GM18858 (cell line): ENCODE data around the gene PLCB2.

Experiments
- ATAC-seq: cut with Tn5 transposase; IDR thresholded peaks from one replicate; pipeline ENCODE4 v1.9.1; 2021; ENCODE audit not compliant: unreplicated experiment

PLCB2 gene

DNA sequence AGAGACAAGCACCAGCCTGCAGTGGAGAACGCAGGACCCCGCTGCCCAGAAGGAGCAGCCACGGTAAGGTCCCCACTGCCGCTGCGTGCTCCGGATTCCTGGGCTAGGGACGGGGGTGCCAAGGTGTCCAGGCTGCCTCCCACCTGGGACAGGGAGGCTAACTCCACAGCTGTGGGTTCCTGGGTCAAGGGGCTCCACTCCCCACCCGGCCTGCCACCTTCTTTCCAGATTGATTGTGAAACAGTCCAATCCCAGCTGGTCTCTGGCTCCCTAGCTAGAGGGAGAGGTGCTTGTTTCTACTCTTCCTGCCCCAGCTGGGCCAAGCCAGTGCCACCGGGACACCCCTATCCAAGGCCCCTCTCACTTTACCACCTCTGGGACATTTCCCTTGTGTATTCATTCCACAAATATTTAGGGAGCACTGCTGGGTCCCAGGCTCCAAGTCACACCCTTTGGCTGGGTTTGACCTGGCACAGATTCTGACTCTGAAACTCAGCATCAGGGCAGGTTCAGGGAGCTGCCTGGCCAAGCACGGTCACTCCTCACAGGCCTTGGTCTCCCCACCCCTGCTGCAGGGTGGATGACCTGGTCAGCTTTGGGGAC, 67.0 kb downstream of the PLCB2 start:
- no peak for ATAC-seq

DNA sequence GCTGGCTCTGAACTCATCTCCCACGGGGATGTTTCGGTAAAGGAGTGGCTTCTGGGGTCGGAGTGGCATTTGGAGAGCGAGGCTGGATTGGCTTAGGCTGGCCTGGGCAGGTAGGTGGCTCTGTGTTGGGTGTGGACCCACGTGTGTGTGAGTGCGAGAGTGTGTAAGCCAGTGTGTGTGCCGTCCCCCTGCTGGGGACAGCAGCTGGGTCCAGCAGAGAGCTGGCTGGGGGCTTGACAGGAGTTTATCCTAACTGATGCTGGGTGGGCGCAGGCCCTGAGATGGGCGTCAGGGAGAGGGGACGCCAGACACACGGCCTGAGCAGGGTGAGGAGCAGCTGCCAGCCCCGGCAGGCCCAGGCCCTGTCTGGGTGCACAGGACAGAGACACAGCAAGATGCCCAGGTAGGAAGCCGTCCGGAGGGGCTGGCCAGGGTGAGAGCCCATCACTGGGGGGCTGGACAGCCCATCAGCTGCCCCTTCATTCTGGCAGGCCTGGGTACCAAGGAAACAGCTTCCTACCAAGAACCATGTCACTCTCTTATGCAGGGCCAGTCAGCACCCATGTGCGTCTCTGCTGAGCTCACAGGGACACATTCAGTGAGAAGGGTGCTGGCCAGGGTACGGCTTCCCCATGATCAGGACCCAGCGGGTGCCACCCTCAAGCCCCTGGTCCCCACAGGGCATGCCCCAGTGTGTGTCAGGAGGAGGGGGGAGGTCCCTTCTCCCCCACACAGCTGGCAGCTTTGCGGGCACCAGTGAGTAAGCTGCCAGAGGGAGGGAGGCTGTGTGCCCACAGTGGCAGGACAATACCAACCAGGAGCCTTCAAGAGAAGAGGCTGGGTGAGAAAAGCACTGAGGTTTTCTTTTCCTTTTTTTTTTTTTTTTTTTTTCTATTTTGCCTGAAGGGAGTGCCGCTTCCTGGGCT, 67.8 kb downstream of the PLCB2 start:
- ATAC-seq, result no peak

DNA sequence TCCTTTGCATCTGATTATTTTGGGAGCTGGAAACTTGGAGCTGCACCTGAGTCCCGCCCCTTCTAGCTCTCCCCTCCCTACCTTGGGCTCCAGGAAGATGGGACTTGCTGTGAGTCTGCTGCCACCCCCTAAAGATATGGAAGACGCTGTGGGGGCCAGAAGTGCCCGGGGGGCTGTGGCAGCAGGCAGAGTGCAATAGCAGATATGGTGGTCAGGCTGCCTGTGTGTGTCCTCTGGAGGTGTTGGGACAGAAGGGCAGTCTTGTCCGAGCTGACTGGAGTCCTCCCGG, 68.4 kb downstream of the PLCB2 start:
- no peak for ATAC-seq

DNA sequence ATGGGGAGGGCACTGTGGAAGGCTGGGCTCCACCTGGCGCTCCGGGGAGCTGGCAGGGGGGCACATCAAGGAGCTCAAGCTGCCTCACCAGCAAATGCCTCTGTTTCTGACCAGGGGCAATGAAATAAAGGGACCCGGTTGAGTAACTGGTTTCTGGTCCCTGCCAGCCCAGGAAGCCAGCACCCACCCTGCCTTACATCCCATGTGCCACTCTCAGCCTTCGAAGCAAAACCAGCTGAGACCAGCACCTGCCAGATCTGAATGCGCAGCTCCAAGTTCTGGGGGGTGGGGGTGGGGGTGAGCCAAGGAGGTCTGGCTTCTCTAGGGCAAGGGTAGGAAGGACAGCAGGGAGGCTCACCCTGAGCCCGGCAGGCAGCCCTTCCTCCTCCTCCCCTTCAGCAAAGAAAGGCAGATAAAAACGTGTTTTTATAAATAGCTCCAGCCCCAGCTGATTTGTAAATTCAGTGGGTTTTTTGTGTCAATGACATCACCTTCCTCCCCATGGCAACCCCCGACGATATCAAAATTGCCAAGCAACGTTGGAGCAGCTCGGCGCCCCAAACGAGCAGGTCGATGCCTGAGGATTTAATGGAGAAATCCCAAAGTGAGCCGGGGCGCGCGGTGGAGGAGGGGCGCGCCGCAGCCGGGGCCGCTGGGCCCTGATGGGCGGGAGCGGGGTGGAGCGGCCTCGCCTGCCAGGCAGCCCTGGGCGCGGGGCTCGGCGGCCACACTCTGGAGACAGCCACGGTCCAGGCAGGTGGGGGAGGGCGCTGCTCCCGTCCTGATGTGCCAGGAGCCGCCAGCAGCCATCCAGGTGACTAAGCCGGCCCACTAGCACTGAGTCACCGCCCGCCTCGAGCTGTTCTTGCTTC, 69.0 kb downstream of the PLCB2 start, which contains the start of gene PAK6:
TSS of gene PAK6 (plus strand) at position 532 of the 872 bp plus-strand sequence. CDS start 25,723 bp downstream, outside the sequence.
- ATAC-seq, result no peak
